Loucy (cell line): ENCODE data around the gene LRRC72.

Experiments used
- CTCF ChIP-seq: fragments of 200-600 bp; sonication (generic); conservative IDR thresholded peaks from 2 replicates; pipeline ENCODE4 v1.5.1; 2014; ENCODE audit warnings: mild to moderate bottlenecking, antibody characterized with exemption, low read length
- EZH2phosphoT487 ChIP-seq: fragments of 200-600 bp; IDR thresholded peaks from 2 replicates; pipeline ENCODE4 v1.6.1; 2018; ENCODE audit warnings: antibody characterized with exemption, mild to moderate bottlenecking, moderate library complexity, borderline replicate concordance

- TF ChIP-seq CTCF (no peak), EZH2phosphoT487 (no peak)
Observed at GRCh38 chr7:16563281-16564022, 36.8 kb downstream of the LRRC72 start.
